Keratinocyte (primary cell): ENCODE results near the gene SLC2A9. TPM values are rescaled to one million over a fixed set of nuclear protein-coding genes. Genes with fewer than 3 reads are reported as not detected.

ENCODE experiments used
- DNase-seq: peaks from one replicate; pipeline ENCODE4 v3.0.0-alpha.2; 2011; ENCODE audit warnings: low read depth, missing footprints, low spot score
- FAIRE-seq: peaks from 2 replicates; lab custom pipeline; 2011; peaks lifted over from hg19 to GRCh38; lab: Jason Lieb, UNC
- H2AFZ ChIP-seq: 2 replicates; pipeline ENCODE4 v1.6.0; 2012; ENCODE audit warnings: low read length, control low read depth, inconsistent platforms; ENCODE audit not compliant: control insufficient read depth
- H3K27ac ChIP-seq: 2 replicates; pipeline ENCODE4 v1.5.1; 2011; ENCODE audit warnings: low read length; ENCODE audit not compliant: control insufficient read depth, insufficient read depth
- H3K27me3 ChIP-seq: 3 replicates; pipeline ENCODE4 v1.6.0; 2011; ENCODE audit warnings: low read length; ENCODE audit not compliant: control insufficient read depth, insufficient read depth; ENCODE audit errors: extremely low read depth
- H3K36me3 ChIP-seq, 2 experiments: 2 replicates in 1 of 2; 3 replicates in 1 of 2; pipeline ENCODE4 v1.5.1; 2011; ENCODE audit warnings: low read length in 2 of 2, mild to moderate bottlenecking in 1 of 2; ENCODE audit not compliant: control insufficient read depth in 2 of 2, insufficient read depth in 2 of 2; ENCODE audit errors: extremely low read depth in 1 of 2
- H3K4me1 ChIP-seq: 3 replicates; pipeline ENCODE4 v1.5.1; 2011; ENCODE audit warnings: low read length; ENCODE audit not compliant: control insufficient read depth, insufficient read depth; ENCODE audit errors: extremely low read depth
- H3K4me2 ChIP-seq: 3 replicates; pipeline ENCODE4 v1.6.0; 2011; ENCODE audit warnings: low read depth, low read length; ENCODE audit not compliant: control insufficient read depth, insufficient read depth; ENCODE audit errors: extremely low read depth
- H3K4me3 ChIP-seq, 3 experiments: fragments of 200-600 bp in 1 of 3; sonication (generic) in 1 of 3; 2 replicates in 2 of 3; 3 replicates in 1 of 3; pipeline ENCODE4 v1.5.1; 2011 to 2016; ENCODE audit warnings: low read length in 3 of 3, mild to moderate bottlenecking in 3 of 3, control low read depth in 2 of 3, inconsistent platforms in 1 of 3, low read depth in 1 of 3, mixed read lengths in 1 of 3, mixed run types in 1 of 3, moderate library complexity in 1 of 3; ENCODE audit not compliant: control insufficient read depth in 2 of 3, insufficient read depth in 2 of 3; ENCODE audit errors: extremely low read depth in 1 of 3
- H3K79me2 ChIP-seq: 2 replicates; pipeline ENCODE4 v1.6.0; 2012; ENCODE audit warnings: low read length; ENCODE audit not compliant: control insufficient read depth, insufficient read depth
- H3K9ac ChIP-seq: 3 replicates; pipeline ENCODE4 v1.6.0; 2011; ENCODE audit warnings: low read length; ENCODE audit not compliant: control insufficient read depth, insufficient read depth; ENCODE audit errors: extremely low read depth
- H3K9me1 ChIP-seq: 3 replicates; pipeline ENCODE4 v1.6.0; 2011; ENCODE audit warnings: low read length; ENCODE audit not compliant: control insufficient read depth, insufficient read depth; ENCODE audit errors: extremely low read depth
- H3K9me3 ChIP-seq: 2 replicates; pipeline ENCODE4 v1.5.1; 2012; ENCODE audit warnings: low read depth, low read length; ENCODE audit not compliant: control insufficient read depth
- H4K20me1 ChIP-seq: 3 replicates; pipeline ENCODE4 v1.6.0; 2011; ENCODE audit warnings: low read length; ENCODE audit not compliant: control insufficient read depth, insufficient read depth; ENCODE audit errors: extremely low read depth
- EZH2 ChIP-seq: IDR thresholded peaks from one replicate; pipeline ENCODE4 v1.6.1; 2012; ENCODE audit warnings: inconsistent platforms, mild to moderate bottlenecking, low read length, moderate library complexity
- dilution Hi-C: fragments of 300-500 bp; cut with MboI; formaldehyde crosslinking; loops from one replicate; pipeline ENCODE4 v1.7.0; 2020; ENCODE audit warnings: low sequenced_read_pairs; ENCODE audit not compliant: extremely low pct_ligation_motif_present
- polyA plus RNA-seq, 5 experiments: library from polyadenylated mRNA; depleted of rRNA in 3 of 5; stranded (reverse) in 3 of 5; stranded (forward) in 1 of 5; unstranded in 1 of 5; fragments of >200 nt; gene quantifications; 1 replicate in 1 of 5; 2 replicates in 3 of 5; 3 replicates in 1 of 5; pipeline versions ENCODE4 v1.2.1 to v1.2.3, GENCODE V29; 2011 to 2012; ENCODE audit warnings: missing spikeins in 2 of 5, low read depth in 1 of 5, low replicate concordance in 1 of 5
- TF ChIP-seq, protein P1 (sequence below), 3 experiments: IDR thresholded peaks in 1 of 3; conservative IDR thresholded peaks in 1 of 3; optimal IDR thresholded peaks in 1 of 3; 2 replicates in 2 of 3; 3 replicates in 1 of 3; pipeline versions ENCODE3 to v1.5.1; 2011; ENCODE audit warnings: low read length in 3 of 3, mild to moderate bottlenecking in 3 of 3, moderate library complexity in 2 of 3, control low read depth in 1 of 3, inconsistent platforms in 1 of 3; ENCODE audit not compliant: insufficient read depth in 2 of 3; ENCODE audit errors: extremely low read depth in 1 of 3

SLC2A9 gene
- polyA plus RNA-seq, 1 donor (not counting 4 experiments of a cell fraction or from before 2014, with no cell fraction given) = 37.3 TPM

DNA sequence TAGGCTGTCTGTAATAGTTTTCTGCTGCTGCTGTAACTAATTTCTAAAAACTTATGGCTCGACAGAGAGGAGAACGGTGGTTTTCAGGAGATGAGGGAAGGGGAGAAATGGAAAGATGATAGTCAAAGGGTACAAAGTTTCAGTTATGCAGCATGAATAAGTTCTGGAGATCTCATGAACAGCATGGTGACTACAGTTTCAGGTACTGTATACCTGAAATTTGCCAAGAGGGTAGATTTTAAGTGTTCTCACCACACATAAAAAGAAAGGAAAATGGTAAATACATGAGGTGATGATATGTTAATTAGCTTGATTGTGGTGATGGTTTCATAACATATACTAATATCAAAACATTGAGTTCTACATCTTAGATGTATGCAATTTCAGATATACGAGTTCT lies 205.0 kb downstream of the SLC2A9 start:
- Histone ChIP-seq H3K4me1 (no peaks in the 10 kb centered on the region), H2AFZ (no peak overlapping the region), H3K4me2 (no peak overlapping the region), H3K9me3 (no peaks in the 10 kb centered on the region), H3K27ac (no peak overlapping the region), H3K9ac (no peak overlapping the region), H3K79me2 (no peaks in the 10 kb centered on the region), H3K9me1 (no peaks in the 10 kb centered on the region), H4K20me1 (no peaks in the 10 kb centered on the region), H3K36me3 (peaks cover 0 to 3% of the 10 kb centered on the region in 2 experiments), H3K27me3 (no peaks in the 10 kb centered on the region), H3K4me3 (no peak overlapping the region)
- dilution Hi-C loops = no loop called here
- DNase-seq (no peak), FAIRE-seq (no peak)
- TF ChIP-seq, protein P1, sequence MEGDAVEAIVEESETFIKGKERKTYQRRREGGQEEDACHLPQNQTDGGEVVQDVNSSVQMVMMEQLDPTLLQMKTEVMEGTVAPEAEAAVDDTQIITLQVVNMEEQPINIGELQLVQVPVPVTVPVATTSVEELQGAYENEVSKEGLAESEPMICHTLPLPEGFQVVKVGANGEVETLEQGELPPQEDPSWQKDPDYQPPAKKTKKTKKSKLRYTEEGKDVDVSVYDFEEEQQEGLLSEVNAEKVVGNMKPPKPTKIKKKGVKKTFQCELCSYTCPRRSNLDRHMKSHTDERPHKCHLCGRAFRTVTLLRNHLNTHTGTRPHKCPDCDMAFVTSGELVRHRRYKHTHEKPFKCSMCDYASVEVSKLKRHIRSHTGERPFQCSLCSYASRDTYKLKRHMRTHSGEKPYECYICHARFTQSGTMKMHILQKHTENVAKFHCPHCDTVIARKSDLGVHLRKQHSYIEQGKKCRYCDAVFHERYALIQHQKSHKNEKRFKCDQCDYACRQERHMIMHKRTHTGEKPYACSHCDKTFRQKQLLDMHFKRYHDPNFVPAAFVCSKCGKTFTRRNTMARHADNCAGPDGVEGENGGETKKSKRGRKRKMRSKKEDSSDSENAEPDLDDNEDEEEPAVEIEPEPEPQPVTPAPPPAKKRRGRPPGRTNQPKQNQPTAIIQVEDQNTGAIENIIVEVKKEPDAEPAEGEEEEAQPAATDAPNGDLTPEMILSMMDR (optimal IDR thresholded peaks at IDR 0.05 in 1 of 3, IDR thresholded peaks at IDR 0.05 in 1 of 3, conservative IDR thresholded peaks at IDR 0.05 in 1 of 3; ENCODE audit: extremely low read depth in 1 of 3, insufficient read depth in 2 of 3, low read length in 3 of 3) = no peak
- no peak for TF ChIP-seq EZH2

DNA sequence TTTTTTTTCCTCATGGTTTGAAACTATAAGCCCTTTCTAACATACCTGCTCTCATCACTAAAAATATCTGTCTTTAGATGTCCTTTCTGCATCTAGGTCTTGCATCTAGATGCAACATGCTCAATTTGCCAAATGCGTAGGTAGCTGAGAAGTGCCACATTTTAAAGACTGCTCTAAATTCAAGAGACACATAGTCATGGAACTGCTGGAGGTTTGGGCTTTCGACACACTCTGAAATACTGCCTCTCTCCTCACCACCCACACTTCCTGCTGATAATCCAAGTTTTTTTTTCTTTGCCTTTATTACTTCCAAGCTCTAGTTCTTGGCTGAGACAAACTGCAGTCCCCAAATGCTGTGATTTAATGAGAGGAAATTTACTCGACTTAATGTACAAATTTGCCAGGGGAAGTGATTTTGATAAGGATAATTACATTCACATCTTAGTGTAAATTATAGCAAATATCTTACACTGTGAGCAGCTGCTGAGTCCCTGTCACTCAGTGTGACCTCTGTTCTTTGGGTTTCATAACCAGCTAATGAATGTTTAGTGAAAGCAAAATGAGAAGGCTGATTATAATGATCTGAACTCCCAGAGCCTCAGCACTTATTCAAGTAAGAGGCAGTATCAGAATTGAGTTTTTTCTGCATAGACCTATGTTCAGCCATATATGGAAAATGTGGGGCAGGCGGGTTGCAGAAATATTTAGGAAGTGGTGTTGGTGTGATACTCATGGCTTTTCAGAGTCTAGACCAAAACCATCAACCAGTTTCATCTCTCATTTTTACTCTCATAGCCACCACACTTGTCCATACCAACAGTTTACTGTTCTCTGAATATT lies 208.6 kb downstream of the SLC2A9 start:
- H3K9me3 ChIP-seq = no peaks in the 10 kb centered on the region
- H3K27me3 ChIP-seq = no peaks in the 10 kb centered on the region
- no peaks in the 10 kb centered on the region for H3K79me2 ChIP-seq
- H4K20me1 ChIP-seq = no peaks in the 10 kb centered on the region
- H3K27ac ChIP-seq = no peak overlapping the region
- no peaks in the 10 kb centered on the region for H3K9me1 ChIP-seq
- no peak overlapping the region for H3K4me2 ChIP-seq
- dilution Hi-C loops = no loop called here
- no peak overlapping the region for H3K4me3 ChIP-seq
- no peaks in the 10 kb centered on the region for H3K4me1 ChIP-seq
- TF ChIP-seq EZH2 = no peak
- TF ChIP-seq, protein P1 (optimal IDR thresholded peaks at IDR 0.05 in 1 of 3, IDR thresholded peaks at IDR 0.05 in 1 of 3, conservative IDR thresholded peaks at IDR 0.05 in 1 of 3; ENCODE audit: extremely low read depth in 1 of 3, insufficient read depth in 2 of 3, low read length in 3 of 3) = no peak
- no peak for DNase-seq
- no peak overlapping the region for H2AFZ ChIP-seq
- H3K36me3 ChIP-seq = peaks cover 0 to 5% of the 10 kb centered on the region in 2 experiments
- no peak overlapping the region for H3K9ac ChIP-seq
- FAIRE-seq = no peak
